Astrocyte (in vitro differentiated cells and primary cell): ENCODE measurements around the gene UTF1. TPM values are rescaled to one million over a fixed set of nuclear protein-coding genes. Genes with fewer than 3 reads are reported as not detected.

Source experiments
- DNase-seq: peaks from one replicate; pipeline ENCODE4 v3.0.0-alpha.2; 2010; ENCODE audit warnings: low read depth
- FAIRE-seq: peaks from 2 replicates; lab custom pipeline; 2011; peaks lifted over from hg19 to GRCh38; lab: Jason Lieb, UNC
- H2AFZ ChIP-seq: 2 replicates; pipeline ENCODE4 v1.6.0; 2012; ENCODE audit warnings: low read depth, low read length, inconsistent platforms
- H3K27ac ChIP-seq: 2 replicates; pipeline ENCODE4 v1.5.1; 2011; ENCODE audit warnings: low read depth, low read length, inconsistent platforms
- H3K27me3 ChIP-seq: 2 replicates; pipeline ENCODE4 v1.6.0; 2011; ENCODE audit warnings: low read length, inconsistent platforms; ENCODE audit not compliant: insufficient read depth
- H3K36me3 ChIP-seq: 2 replicates; pipeline ENCODE4 v1.5.1; 2011; ENCODE audit warnings: low read length, inconsistent platforms; ENCODE audit not compliant: insufficient read depth
- H3K4me1 ChIP-seq: 2 replicates; pipeline ENCODE4 v1.5.1; 2011; ENCODE audit warnings: low read length, inconsistent platforms; ENCODE audit not compliant: insufficient read depth
- H3K4me2 ChIP-seq: 2 replicates; pipeline ENCODE4 v1.6.0; 2012; ENCODE audit warnings: low read length, inconsistent platforms
- H3K4me3 ChIP-seq: 2 replicates; pipeline ENCODE4 v1.5.1; 2011; ENCODE audit warnings: low read depth, mild to moderate bottlenecking, low read length, inconsistent platforms; ENCODE audit not compliant: insufficient read depth
- H3K79me2 ChIP-seq: 2 replicates; pipeline ENCODE4 v1.6.0; 2012; ENCODE audit warnings: mild to moderate bottlenecking, low read length, inconsistent platforms; ENCODE audit not compliant: insufficient read depth
- H3K9ac ChIP-seq: 2 replicates; pipeline ENCODE4 v1.6.0; 2012; ENCODE audit warnings: mild to moderate bottlenecking, low read length, inconsistent platforms
- H3K9me3 ChIP-seq: 2 replicates; pipeline ENCODE4 v1.5.1; 2012; ENCODE audit warnings: low read depth, mild to moderate bottlenecking, low read length, inconsistent platforms; ENCODE audit not compliant: insufficient read depth
- H4K20me1 ChIP-seq: 2 replicates; pipeline ENCODE4 v1.6.0; 2012; ENCODE audit warnings: low read length, inconsistent platforms; ENCODE audit not compliant: insufficient read depth
- H3K27ac Mint-ChIP-seq: one replicate; pipeline ENCODE4 v1.8.0; 2021; ENCODE audit warnings: mild to moderate bottlenecking, mixed read lengths; ENCODE audit not compliant: unreplicated experiment
- H3K27me3 Mint-ChIP-seq: one replicate; pipeline ENCODE4 v1.8.0; 2021; ENCODE audit warnings: low read depth, mixed read lengths; ENCODE audit not compliant: unreplicated experiment
- H3K36me3 Mint-ChIP-seq: one replicate; pipeline ENCODE4 v1.8.0; 2021; ENCODE audit warnings: low read depth, mixed read lengths; ENCODE audit not compliant: unreplicated experiment
- H3K4me1 Mint-ChIP-seq: one replicate; pipeline ENCODE4 v1.8.0; 2021; ENCODE audit warnings: low read depth, mixed read lengths; ENCODE audit not compliant: unreplicated experiment
- H3K4me3 Mint-ChIP-seq: one replicate; pipeline ENCODE4 v1.8.0; 2021; ENCODE audit warnings: mild to moderate bottlenecking, moderate library complexity, mixed read lengths; ENCODE audit not compliant: unreplicated experiment
- H3K9me3 Mint-ChIP-seq: one replicate; pipeline ENCODE4 v1.8.0; 2021; ENCODE audit warnings: mild to moderate bottlenecking, mixed read lengths; ENCODE audit not compliant: unreplicated experiment
- CTCF ChIP-seq: IDR thresholded peaks from 2 replicates; pipeline ENCODE4 v1.5.1; 2011; ENCODE audit warnings: low read depth, mild to moderate bottlenecking, inconsistent platforms, low read length, moderate library complexity; ENCODE audit not compliant: insufficient read depth
- EZH2 ChIP-seq: IDR thresholded peaks from 2 replicates; pipeline ENCODE4 v1.6.1; 2012; ENCODE audit warnings: mild to moderate bottlenecking, low read length, inconsistent platforms; ENCODE audit not compliant: insufficient read depth
- total RNA-seq: library from RNA; stranded (reverse); gene quantifications from 2 replicates; pipeline ENCODE4 v1.2.1, GENCODE V29; 2021

UTF1 gene
- total RNA-seq, 1 donor from 2014 or later, result 0.18 TPM

GRCh38 chr10:133195096-133195495, 34.9 kb upstream of the UTF1 start:
- TF ChIP-seq EZH2 (no peak), CTCF (no peak)
- Histone ChIP-seq H4K20me1 (no peaks in the 10 kb centered on the region), H3K4me2 (no peak overlapping the region), H3K4me1 (no peaks in the 10 kb centered on the region), H3K79me2 (no peaks in the 10 kb centered on the region), H3K9ac (no peak overlapping the region), H3K27ac (no peak overlapping the region), H2AFZ (no peak overlapping the region), H3K36me3 (no peaks in the 10 kb centered on the region), H3K9me3 (no peaks in the 10 kb centered on the region), H3K4me3 (no peak overlapping the region), H3K27me3 (no peaks in the 10 kb centered on the region)
- no peak for FAIRE-seq
- Mint-ChIP-seq H3K27me3 (peaks cover 27% of the 10 kb centered on the region), H3K27ac (no peak overlapping the region), H3K36me3 (no peaks in the 10 kb centered on the region), H3K4me3 (no peak overlapping the region), H3K4me1 (no peaks in the 10 kb centered on the region), H3K9me3 (peaks cover 8% of the 10 kb centered on the region)
- no peak for DNase-seq

GRCh38 chr10:133195611-133196010, 34.4 kb upstream of the UTF1 start:
- peaks cover 25% of the 10 kb centered on the region for H3K27me3 Mint-ChIP-seq
- H2AFZ ChIP-seq, result no peak overlapping the region
- no peaks in the 10 kb centered on the region for H3K27me3 ChIP-seq
- H3K4me1 Mint-ChIP-seq, result no peaks in the 10 kb centered on the region
- no peak overlapping the region for H3K4me3 ChIP-seq
- no peaks in the 10 kb centered on the region for H4K20me1 ChIP-seq
- H3K4me2 ChIP-seq, result no peak overlapping the region
- DNase-seq (no peak), FAIRE-seq (no peak)
- H3K9me3 Mint-ChIP-seq, result peaks cover 8% of the 10 kb centered on the region
- no peaks in the 10 kb centered on the region for H3K36me3 Mint-ChIP-seq
- no peak for TF ChIP-seq EZH2
- H3K27ac Mint-ChIP-seq, result no peak overlapping the region
- H3K9ac ChIP-seq, result no peak overlapping the region
- H3K79me2 ChIP-seq, result no peaks in the 10 kb centered on the region
- H3K4me1 ChIP-seq, result no peaks in the 10 kb centered on the region
- no peaks in the 10 kb centered on the region for H3K9me3 ChIP-seq
- no peak overlapping the region for H3K27ac ChIP-seq
- no peak overlapping the region for H3K4me3 Mint-ChIP-seq
- H3K36me3 ChIP-seq, result no peaks in the 10 kb centered on the region

- no peak overlapping the region for H3K27ac ChIP-seq
- Mint-ChIP-seq H3K9me3 (peaks cover 8% of the 10 kb centered on the region), H3K4me1 (no peaks in the 10 kb centered on the region), H3K27ac (no peak overlapping the region), H3K27me3 (peaks cover 28% of the 10 kb centered on the region), H3K4me3 (no peak overlapping the region), H3K36me3 (no peaks in the 10 kb centered on the region)
- FAIRE-seq (no peak), DNase-seq (no peak)
- H3K36me3 ChIP-seq, result no peaks in the 10 kb centered on the region
- H3K27me3 ChIP-seq, result no peaks in the 10 kb centered on the region
- H3K79me2 ChIP-seq, result no peaks in the 10 kb centered on the region
- TF ChIP-seq EZH2, result no peak
- TF ChIP-seq CTCF, result no peak
- no peaks in the 10 kb centered on the region for H3K9me3 ChIP-seq
- H3K4me1 ChIP-seq, result no peaks in the 10 kb centered on the region
- no peak overlapping the region for H3K9ac ChIP-seq
- no peak overlapping the region for H3K4me3 ChIP-seq
- no peaks in the 10 kb centered on the region for H4K20me1 ChIP-seq
- no peak overlapping the region for H2AFZ ChIP-seq
- H3K4me2 ChIP-seq, result no peak overlapping the region
Measured at GRCh38 chr10:133196221-133196915, 33.6 kb upstream of the UTF1 start.
